HepG2 (cell line): Measurements from ENCODE around the gene ARFGAP3. TPM values are rescaled to one million over a fixed set of nuclear protein-coding genes. Genes with fewer than 3 reads are reported as not detected.

Experiments used
- ATAC-seq: fragments of 200-7000 bp; cut with Tn5 transposase; 3 replicates; pipeline ENCODE4 v1.9.1; 2020; ENCODE audit warnings: mild to moderate bottlenecking, moderate library complexity
- BruUV-seq: library from RNA; stranded (reverse); fragments of 400-500 nt; replicated peaks from 2 replicates; lab custom pipeline; 2021; lab: Mats Ljungman, UMichigan
- CTCF ChIA-PET: fragments of 300-600 bp; formaldehyde crosslinking; extraction: SDS; loops from one replicate; lab custom pipeline; 2021; ENCODE audit warnings: low total read pairs, inconsistent platforms, low intra/inter-chr PET ratio; lab: Yijun Ruan, JAX
- POLR2A ChIA-PET: fragments of 350-600 bp; sonication (Branson Sonifier 250); formaldehyde crosslinking; loops from one replicate; lab custom pipeline; 2020; ENCODE audit warnings: antibody characterized with exemption, inconsistent platforms; lab: Yijun Ruan, JAX
- DNase-seq: peaks from one replicate; pipeline ENCODE4 v3.0.0-alpha.2; 2015; ENCODE audit warnings: low spot score
- FAIRE-seq: peaks from 3 replicates; lab custom pipeline; 2011; peaks lifted over from hg19 to GRCh38; lab: Jason Lieb, UNC
- H2AFZ ChIP-seq: one replicate; pipeline ENCODE4 v1.6.1; 2011; ENCODE audit warnings: low read length, inconsistent platforms
- H3K27ac ChIP-seq: fragments of 300-600 bp; 3 replicates; pipeline ENCODE4 v1.8.0; 2011; ENCODE audit warnings: mixed run types, mild to moderate bottlenecking, mixed read lengths, low read length, inconsistent platforms; ENCODE audit not compliant: insufficient read depth; ENCODE audit errors: extremely low read length
- H3K27me3 ChIP-seq, 2 experiments: fragments of 200-600 bp in 1 of 2; 2 replicates in 1 of 2; 3 replicates in 1 of 2; pipeline versions ENCODE4 v1.6.0 to v1.8.0; 2011; ENCODE audit warnings: low read length in 2 of 2, mild to moderate bottlenecking in 2 of 2, moderate library complexity in 2 of 2, inconsistent platforms in 1 of 2; ENCODE audit not compliant: insufficient read depth in 2 of 2, control insufficient read depth in 1 of 2
- H3K36me3 ChIP-seq, 2 experiments: fragments of 200-600 bp in 1 of 2; replicated peaks in 1 of 2; 2 replicates in 1 of 2; 3 replicates in 1 of 2; pipeline versions ENCODE4 v1.5.1 to v1.8.0; 2011; ENCODE audit warnings: low read length in 2 of 2, inconsistent platforms in 1 of 2; ENCODE audit not compliant: insufficient read depth in 2 of 2, control insufficient read depth in 1 of 2
- H3K4me1 ChIP-seq: 2 replicates; pipeline ENCODE4 v1.5.1; 2012; ENCODE audit warnings: low read length, inconsistent platforms; ENCODE audit not compliant: insufficient read depth
- H3K4me2 ChIP-seq: 2 replicates; pipeline ENCODE4 v1.6.0; 2011; ENCODE audit warnings: low read depth, low read length, inconsistent platforms
- H3K4me3 ChIP-seq, 3 experiments: fragments of 200-600 bp in 1 of 3; sonication (generic), shearing (Covaris generic) in 1 of 3; replicated peaks in 1 of 3; 2 replicates each; pipeline ENCODE4 v1.5.1; 2011 to 2016; ENCODE audit warnings: low read length in 3 of 3, inconsistent platforms in 2 of 3, low read depth in 2 of 3, mild to moderate bottlenecking in 2 of 3, control low read depth in 1 of 3, mixed read lengths in 1 of 3; ENCODE audit not compliant: insufficient read depth in 1 of 3
- H3K79me2 ChIP-seq: one replicate; pipeline ENCODE4 v1.6.1; 2011; ENCODE audit warnings: low read length, inconsistent platforms; ENCODE audit not compliant: insufficient read depth
- H3K9ac ChIP-seq: 2 replicates; pipeline ENCODE4 v1.6.0; 2011; ENCODE audit warnings: mild to moderate bottlenecking, low read depth, low read length, inconsistent platforms; ENCODE audit not compliant: insufficient read depth
- H3K9me3 ChIP-seq: 2 replicates; pipeline ENCODE4 v1.5.1; 2012; ENCODE audit warnings: mild to moderate bottlenecking, low read length
- H4K20me1 ChIP-seq: 2 replicates; pipeline ENCODE4 v1.6.0; 2011; ENCODE audit warnings: inconsistent platforms, mild to moderate bottlenecking, low read length, moderate library complexity; ENCODE audit not compliant: insufficient read depth
- ATF7 ChIP-seq, 2 experiments: fragments of 450-650 bp in 1 of 2; sonication (generic) in 1 of 2; formaldehyde crosslinking in 1 of 2; IDR thresholded peaks; 2 replicates each; pipeline versions ENCODE4 v1.4.0 to v1.6.1; 2016 to 2020; ENCODE audit warnings: antibody characterized with exemption in 1 of 2, mild to moderate bottlenecking in 1 of 2, missing genetic modification reagents in 1 of 2
- CREB1 ChIP-seq, 2 experiments: fragments of 450-650 bp in 1 of 2; IDR thresholded peaks; 2 replicates each; pipeline ENCODE4 v1.6.1; 2016 to 2017; ENCODE audit warnings: control low read depth in 1 of 2, mild to moderate bottlenecking in 1 of 2, missing compliant biosample characterization in 1 of 2, missing genetic modification characterization in 1 of 2
- HNF1A ChIP-seq, 2 experiments: sonication (generic) in 1 of 2; formaldehyde crosslinking in 1 of 2; IDR thresholded peaks; 2 replicates each; pipeline versions ENCODE4 v1.4.0 to v1.6.1; 2016 to 2020; ENCODE audit warnings: borderline replicate concordance in 1 of 2, low read depth in 1 of 2, mild to moderate bottlenecking in 1 of 2, missing genetic modification reagents in 1 of 2
- NFAT5 ChIP-seq: sonication (generic); formaldehyde crosslinking; IDR thresholded peaks from 2 replicates; pipeline ENCODE4 v1.4.0; 2020; ENCODE audit warnings: missing genetic modification reagents
- SATB2 ChIP-seq: sonication (generic); formaldehyde crosslinking; IDR thresholded peaks from 2 replicates; pipeline ENCODE4 v1.5.0; 2020; ENCODE audit warnings: missing genetic modification reagents
- SIN3B ChIP-seq: fragments of 150-350 bp; IDR thresholded peaks from 2 replicates; pipeline ENCODE4 v1.6.1; 2014; ENCODE audit warnings: low read length
- ZNF362 ChIP-seq: sonication (generic); formaldehyde crosslinking; IDR thresholded peaks from 2 replicates; pipeline ENCODE4 v1.4.0; 2020; ENCODE audit warnings: missing genetic modification reagents, mild to moderate bottlenecking, borderline replicate concordance
- ZNF607 ChIP-seq: sonication (generic); formaldehyde crosslinking; IDR thresholded peaks from 2 replicates; pipeline ENCODE4 v1.5.1; 2020; ENCODE audit warnings: missing genetic modification reagents, mild to moderate bottlenecking, borderline replicate concordance
- ZNF674 ChIP-seq: sonication (generic); formaldehyde crosslinking; IDR thresholded peaks from 2 replicates; pipeline ENCODE4 v1.5.0; 2020; ENCODE audit warnings: low read depth, mild to moderate bottlenecking, missing genetic modification reagents
- ZNF704 ChIP-seq: sonication (generic); formaldehyde crosslinking; IDR thresholded peaks from 2 replicates; pipeline ENCODE4 v1.8.1; 2023; ENCODE audit warnings: mild to moderate bottlenecking, inconsistent platforms, moderate library complexity, missing genetic modification reagents, borderline replicate concordance
- ZNF747 ChIP-seq: sonication (generic); formaldehyde crosslinking; IDR thresholded peaks from 2 replicates; pipeline ENCODE4 v1.8.1; 2023; ENCODE audit warnings: missing genetic modification reagents, mild to moderate bottlenecking, borderline replicate concordance
- WGBS: methylation state at CpG from one replicate; pipeline ENCODE4 v1.1.6; 2017; ENCODE audit warnings: low lambda C conversion rate; 5-methylcytosine and 5-hydroxymethylcytosine counted together
- in situ Hi-C: cut with HindIII; loops from 2 replicates; pipeline ENCODE4 v1.10.0; 2017; ENCODE audit warnings: low pct_unique_long_range_greater_than_20kb; ENCODE audit not compliant: extremely low pct_ligation_motif_present
- intact Hi-C: fragments of 100-400 bp; cut with micrococcal nuclease; formaldehyde crosslinking; loops from one replicate; pipeline ENCODE4 v1.10.0; 2022; ENCODE audit not compliant: unreplicated experiment
- polyA plus RNA-seq, 8 experiments: library from polyadenylated mRNA; depleted of rRNA in 3 of 8; stranded (reverse) in 7 of 8; unstranded in 1 of 8; fragments of >200 nt; fragmentation: Illumina TruSeq in 4 of 8; extraction: Trizol in 4 of 8; gene quantifications; 2 replicates each; pipeline versions ENCODE4 v1.2.1 to v1.2.3, GENCODE V29; 2011 to 2016; ENCODE audit warnings: low read depth in 4 of 8, missing spikeins in 1 of 8, mixed read lengths in 1 of 8; ENCODE audit not compliant: insufficient read depth in 1 of 8
- total RNA-seq, 5 experiments: library from RNA; depleted of rRNA; stranded (reverse); fragments of >200 nt; fragmentation: Illumina TruSeq; extraction: Trizol; gene quantifications; 2 replicates each; pipeline ENCODE4 v1.2.3, GENCODE V29; 2016; ENCODE audit warnings: low read depth in 1 of 5

ARFGAP3 gene
- total and polyA plus RNA-seq, 2 of the 13 experiments (the other 11 are each of a cell fraction or from before 2014, with no cell fraction given): 41.7 to 61.6 TPM

- 0 out of 2 replicates have a peak, but pooled peaks cover under 1% of the 10 kb centered on the region for H3K4me1 ChIP-seq
- no peaks in the 10 kb centered on the region for H3K9me3 ChIP-seq
- CTCF ChIA-PET: no interaction called here
- no peak overlapping the region for H3K4me2 ChIP-seq
- intact Hi-C loops (no loop called here), in situ Hi-C loops (no loop called here)
- BruUV-seq: no TSS peak
- peaks cover 25 to 47% of the 10 kb centered on the region in 2 experiments for H3K36me3 ChIP-seq
- H2AFZ ChIP-seq: no peak overlapping the region
- FAIRE-seq (no peak), DNase-seq (no peak), ATAC-seq (no peak)
- POLR2A ChIA-PET: no interaction called here
- WGBS: 89% methylated on average over 6 of the region's 7 CpGs
- H3K9ac ChIP-seq: no peak overlapping the region
- peaks cover 45% of the 10 kb centered on the region for H3K79me2 ChIP-seq
- H4K20me1 ChIP-seq: peaks cover 12% of the 10 kb centered on the region
- no peaks in the 10 kb centered on the region for H3K27me3 ChIP-seq
- H3K4me3 ChIP-seq: no peak overlapping the region
- no peak overlapping the region for H3K27ac ChIP-seq
- no peak for TF ChIP-seq SIN3B
- no peak for TF ChIP-seq NFAT5
- no peak for TF ChIP-seq ZNF607
- TF ChIP-seq ZNF362 (CRISPR knock-in tag): no peak
- no peak for TF ChIP-seq ZNF704 (CRISPR knock-in tag)
- TF ChIP-seq ZNF674 (CRISPR knock-in tag): no peak
- no peak for TF ChIP-seq SATB2 (CRISPR knock-in tag)
- no peak for TF ChIP-seq CREB1 (IDR thresholded peaks at IDR 0.05)
- TF ChIP-seq CREB1 (CRISPR knock-in tag; IDR thresholded peaks at IDR 0.05): no peak
- no peak for TF ChIP-seq ATF7 (IDR thresholded peaks at IDR 0.05)
- TF ChIP-seq ATF7 (CRISPR knock-in tag; IDR thresholded peaks at IDR 0.05): no peak
- TF ChIP-seq ZNF747: no peak
- TF ChIP-seq HNF1A (IDR thresholded peaks at IDR 0.05; ENCODE audit: low read depth): no peak
- no peak for TF ChIP-seq HNF1A (CRISPR knock-in tag; IDR thresholded peaks at IDR 0.05; ENCODE audit: borderline replicate concordance)
Measured at GRCh38 chr22:42897960-42898359, 40.9 kb upstream of the ARFGAP3 start.
